Measurements from ENCODE around the gene STAB2.

Gene STAB2

GRCh38 chr12:103677341-103677740, 90.3 kb downstream of the STAB2 start:
- H3K27ac ChIP-seq (ENCODE audit: poor library complexity, severe bottlenecking) = no peak overlapping the region
- DNase-seq (ENCODE audit: low spot score) = no peak

GRCh38 chr12:103677905-103678304, 90.8 kb downstream of the STAB2 start:
- H3K4me3 ChIP-seq (ENCODE audit: severe bottlenecking) = no peak overlapping the region
- ATAC-seq (ENCODE audit: low read depth) (no peak), DNase-seq (ENCODE audit: low spot score) (no peak)
- no peaks in the 10 kb centered on the region for H3K9me3 ChIP-seq (ENCODE audit: severe bottlenecking)
- H3K27ac ChIP-seq (ENCODE audit: poor library complexity, severe bottlenecking) = no peak overlapping the region
- no peaks in the 10 kb centered on the region for H3K27me3 ChIP-seq (ENCODE audit: insufficient read depth, poor library complexity, severe bottlenecking)
- H3K36me3 ChIP-seq (ENCODE audit: low read depth) = no peaks in the 10 kb centered on the region
- TF ChIP-seq, protein P1, sequence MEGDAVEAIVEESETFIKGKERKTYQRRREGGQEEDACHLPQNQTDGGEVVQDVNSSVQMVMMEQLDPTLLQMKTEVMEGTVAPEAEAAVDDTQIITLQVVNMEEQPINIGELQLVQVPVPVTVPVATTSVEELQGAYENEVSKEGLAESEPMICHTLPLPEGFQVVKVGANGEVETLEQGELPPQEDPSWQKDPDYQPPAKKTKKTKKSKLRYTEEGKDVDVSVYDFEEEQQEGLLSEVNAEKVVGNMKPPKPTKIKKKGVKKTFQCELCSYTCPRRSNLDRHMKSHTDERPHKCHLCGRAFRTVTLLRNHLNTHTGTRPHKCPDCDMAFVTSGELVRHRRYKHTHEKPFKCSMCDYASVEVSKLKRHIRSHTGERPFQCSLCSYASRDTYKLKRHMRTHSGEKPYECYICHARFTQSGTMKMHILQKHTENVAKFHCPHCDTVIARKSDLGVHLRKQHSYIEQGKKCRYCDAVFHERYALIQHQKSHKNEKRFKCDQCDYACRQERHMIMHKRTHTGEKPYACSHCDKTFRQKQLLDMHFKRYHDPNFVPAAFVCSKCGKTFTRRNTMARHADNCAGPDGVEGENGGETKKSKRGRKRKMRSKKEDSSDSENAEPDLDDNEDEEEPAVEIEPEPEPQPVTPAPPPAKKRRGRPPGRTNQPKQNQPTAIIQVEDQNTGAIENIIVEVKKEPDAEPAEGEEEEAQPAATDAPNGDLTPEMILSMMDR (IDR thresholded peaks at IDR 0.05; ENCODE audit: poor library complexity, severe bottlenecking) = no peak
- no peaks in the 10 kb centered on the region for H3K4me1 ChIP-seq (ENCODE audit: insufficient read depth, poor library complexity, severe bottlenecking)

More at GRCh38 chr12:103677341-103677740, 90.3 kb downstream of the STAB2 start:
- H3K4me1 ChIP-seq (ENCODE audit: insufficient read depth, poor library complexity, severe bottlenecking) = no peaks in the 10 kb centered on the region
- ATAC-seq (ENCODE audit: low read depth) = peak; percentile 41; the same call in 2 of the 3 replicates
- no peaks in the 10 kb centered on the region for H3K9me3 ChIP-seq (ENCODE audit: severe bottlenecking)
- H3K36me3 ChIP-seq (ENCODE audit: low read depth) = no peaks in the 10 kb centered on the region
- TF ChIP-seq, protein P1 (IDR thresholded peaks at IDR 0.05; ENCODE audit: poor library complexity, severe bottlenecking) = no peak
- no peak overlapping the region for H3K4me3 ChIP-seq (ENCODE audit: severe bottlenecking)
- H3K27me3 ChIP-seq (ENCODE audit: insufficient read depth, poor library complexity, severe bottlenecking) = no peaks in the 10 kb centered on the region

DNA sequence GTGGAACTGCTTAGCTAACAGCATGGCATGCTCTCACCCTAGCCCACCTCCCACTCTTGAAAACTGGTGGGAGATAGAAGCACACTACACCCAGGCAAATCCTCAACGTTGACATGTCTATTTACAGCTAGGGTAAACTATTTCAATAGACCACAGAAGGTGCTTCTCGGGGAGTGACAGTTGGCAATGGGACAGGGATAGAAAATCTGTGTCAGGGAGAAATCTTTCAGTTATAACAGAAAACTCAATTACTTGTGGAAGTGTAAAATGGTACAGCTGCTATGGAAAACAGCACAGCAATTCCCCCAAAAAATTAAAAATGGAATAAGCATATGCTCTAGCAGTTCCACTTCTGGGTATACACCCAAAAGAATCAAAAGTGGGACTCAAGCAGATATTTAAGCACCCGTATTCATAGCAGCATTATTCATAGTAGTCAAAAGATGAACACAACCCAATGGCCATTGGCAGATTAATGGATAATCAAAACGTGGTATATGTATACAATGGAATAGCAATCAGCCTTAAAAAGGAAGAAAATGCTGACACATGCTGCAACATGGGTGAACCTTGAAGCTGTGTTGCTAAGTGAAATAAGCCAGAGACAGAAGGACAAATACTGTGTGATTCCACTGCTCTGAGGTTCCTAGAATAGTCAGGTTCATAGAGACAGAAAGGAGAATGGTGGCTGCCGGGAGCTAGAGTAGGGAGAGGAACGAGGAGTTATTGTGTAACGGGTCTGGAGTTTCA, 92.5 kb downstream of the STAB2 start:
- H3K36me3 ChIP-seq (ENCODE audit: low read depth) = no peaks in the 10 kb centered on the region
- TF ChIP-seq, protein P1 (IDR thresholded peaks at IDR 0.05; ENCODE audit: poor library complexity, severe bottlenecking) = no peak
- H3K27ac ChIP-seq (ENCODE audit: poor library complexity, severe bottlenecking) = no peak overlapping the region
- no peaks in the 10 kb centered on the region for H3K9me3 ChIP-seq (ENCODE audit: severe bottlenecking)
- H3K27me3 ChIP-seq (ENCODE audit: insufficient read depth, poor library complexity, severe bottlenecking) = no peaks in the 10 kb centered on the region
- DNase-seq (ENCODE audit: low spot score) = no peak
- no peak for ATAC-seq (ENCODE audit: low read depth)
- no peaks in the 10 kb centered on the region for H3K4me1 ChIP-seq (ENCODE audit: insufficient read depth, poor library complexity, severe bottlenecking)
- H3K4me3 ChIP-seq (ENCODE audit: severe bottlenecking) = no peak overlapping the region

DNA sequence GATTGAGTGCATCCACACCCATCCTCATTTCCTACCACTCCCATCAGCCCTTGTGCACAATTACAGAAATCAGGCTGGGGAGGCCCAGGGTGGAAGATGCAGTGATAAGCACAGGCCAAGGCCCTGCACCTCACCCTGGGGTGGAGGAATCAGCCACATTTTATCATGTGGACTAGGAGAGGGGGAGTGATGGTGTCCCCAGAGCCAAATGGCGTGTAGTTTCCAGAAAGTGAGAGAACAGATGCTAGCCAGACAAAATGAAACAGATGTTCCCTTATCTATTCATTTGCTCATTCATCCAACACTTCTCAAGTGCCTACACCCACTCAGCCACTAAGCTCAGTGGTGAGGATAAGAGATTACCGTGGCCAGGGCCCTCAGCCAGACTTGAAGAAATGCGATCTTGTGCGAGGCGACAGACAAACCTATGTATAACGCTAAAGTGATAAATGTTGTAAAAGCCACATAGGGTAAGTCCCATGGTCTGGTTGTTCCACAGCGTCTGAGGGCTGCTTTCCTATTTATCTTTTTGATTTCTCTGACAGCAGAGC, 93.6 kb downstream of the STAB2 start:
- ATAC-seq (ENCODE audit: low read depth) (no peak), DNase-seq (ENCODE audit: low spot score) (no peak)
- Histone ChIP-seq H3K27ac (ENCODE audit: poor library complexity, severe bottlenecking) (no peak overlapping the region), H3K9me3 (ENCODE audit: severe bottlenecking) (no peaks in the 10 kb centered on the region), H3K36me3 (ENCODE audit: low read depth) (no peaks in the 10 kb centered on the region), H3K27me3 (ENCODE audit: insufficient read depth, poor library complexity, severe bottlenecking) (no peaks in the 10 kb centered on the region), H3K4me1 (ENCODE audit: insufficient read depth, poor library complexity, severe bottlenecking) (no peaks in the 10 kb centered on the region), H3K4me3 (ENCODE audit: severe bottlenecking) (no peak overlapping the region)
- TF ChIP-seq, protein P1 (IDR thresholded peaks at IDR 0.05; ENCODE audit: poor library complexity, severe bottlenecking) = no peak

- Histone ChIP-seq H3K36me3 (ENCODE audit: low read depth) (no peaks in the 10 kb centered on the region), H3K4me1 (ENCODE audit: insufficient read depth, poor library complexity, severe bottlenecking) (no peaks in the 10 kb centered on the region), H3K9me3 (ENCODE audit: severe bottlenecking) (no peaks in the 10 kb centered on the region), H3K27me3 (ENCODE audit: insufficient read depth, poor library complexity, severe bottlenecking) (no peaks in the 10 kb centered on the region), H3K4me3 (ENCODE audit: severe bottlenecking) (no peak overlapping the region), H3K27ac (ENCODE audit: poor library complexity, severe bottlenecking) (no peak overlapping the region)
- TF ChIP-seq, protein P1 (IDR thresholded peaks at IDR 0.05; ENCODE audit: poor library complexity, severe bottlenecking) = no peak
- DNase-seq (ENCODE audit: low spot score) (no peak), ATAC-seq (ENCODE audit: low read depth) (no peak)
These were observed 99.0 kb downstream of the STAB2 start for GRCh38 chr12:103686026-103686425.

Data from RWPE2 (cell line).